ENCODE results near the gene SPRY4. TPM values are rescaled to one million over a fixed set of nuclear protein-coding genes. Genes with fewer than 3 reads are reported as not detected.
A peak's percentile ranks its signal among the peaks of the same experiment; 100 is the strongest.

SPRY4 gene
- total and polyA plus RNA-seq, 2 of the 13 experiments (the other 11 are each of a cell fraction or from before 2014, with no cell fraction given), result 8.9 to 17.8 TPM

DNA sequence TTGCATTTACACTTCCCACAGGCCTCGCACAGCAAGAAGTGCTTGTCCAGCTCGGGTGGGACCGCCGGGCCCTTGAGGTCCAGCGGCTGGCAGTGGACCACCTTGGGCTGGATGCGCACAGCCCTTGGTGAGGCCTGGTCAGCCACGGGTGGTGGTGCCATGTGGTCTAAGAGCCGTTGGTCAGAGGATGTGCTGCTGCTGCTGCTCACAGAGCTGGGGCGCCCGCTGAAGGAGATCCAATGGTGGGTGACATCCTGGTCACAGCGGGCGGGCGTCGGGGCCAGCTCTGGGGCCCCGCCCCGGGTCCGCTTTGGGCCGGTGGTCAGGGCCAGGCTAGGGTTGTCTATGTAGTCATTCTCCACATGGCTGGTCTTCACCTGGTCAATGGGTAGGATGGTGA is 10.2 kb downstream of the SPRY4 start:
- in situ Hi-C loops (cut with HindIII; ENCODE audit: extremely low pct_ligation_motif_present, low pct_unique_long_range_greater_than_20kb) (loop anchor here (25.0 kb wide), 1 partner anchor 152 kb away; no protein-coding TSS in a partner anchor), intact Hi-C loops (cut with micrococcal nuclease; ENCODE audit: unreplicated experiment) (no loop called here)
- no TSS peak for BruUV-seq (replicated peaks)
- Histone ChIP-seq H3K27ac (ENCODE audit: extremely low read length, insufficient read depth, low read length) (no peak overlapping the region), H4K20me1 (ENCODE audit: insufficient read depth, low read length) (peaks cover 86% of the 10 kb centered on the region), H3K79me2 (ENCODE audit: insufficient read depth, low read length) (peaks cover 95% of the 10 kb centered on the region), H3K9ac (ENCODE audit: insufficient read depth, low read depth, low read length) (no peak overlapping the region), H3K9me3 (ENCODE audit: low read length) (no peaks in the 10 kb centered on the region), H3K4me3 (replicated peaks in 1 of 3; ENCODE audit: insufficient read depth in 1 of 3, low read depth in 2 of 3, low read length in 3 of 3) (no peak overlapping the region), H3K4me2 (ENCODE audit: low read depth, low read length) (no peak overlapping the region), H3K36me3 (replicated peaks in 1 of 2; ENCODE audit: control insufficient read depth in 1 of 2, insufficient read depth in 2 of 2, low read length in 2 of 2) (peaks cover 45 to 81% of the 10 kb centered on the region in 2 experiments), H3K4me1 (ENCODE audit: insufficient read depth, low read length) (peaks cover 75% of the 10 kb centered on the region), H2AFZ (ENCODE audit: low read length) (no peak overlapping the region), H3K27me3 (ENCODE audit: control insufficient read depth in 1 of 2, insufficient read depth in 2 of 2, low read length in 2 of 2) (no peaks in the 10 kb centered on the region; a peak in 1 of 5 replicates)
- DNase-seq (ENCODE audit: low spot score) (no peak), ATAC-seq (no peak), FAIRE-seq (no peak)
- ChIA-PET CTCF (ENCODE audit: low intra/inter-chr PET ratio, low total read pairs) (no interaction called here), POLR2A (no interaction called here)
- TF ChIP-seq ZNF720 (CRISPR knock-in tag; IDR thresholded peaks at IDR 0.05), result no peak
- TF ChIP-seq HNRNPK (IDR thresholded peaks at IDR 0.05; ENCODE audit: low read depth, low read length, poor library complexity, severe bottlenecking), result no peak
- no peak for TF ChIP-seq NONO (IDR thresholded peaks at IDR 0.05)
- TF ChIP-seq NONO (CRISPR knock-in tag; conservative IDR thresholded peaks at IDR 0.05), result no peak
- no peak for TF ChIP-seq NFYB (CRISPR knock-in tag; IDR thresholded peaks at IDR 0.05)
- TF ChIP-seq, protein P1, sequence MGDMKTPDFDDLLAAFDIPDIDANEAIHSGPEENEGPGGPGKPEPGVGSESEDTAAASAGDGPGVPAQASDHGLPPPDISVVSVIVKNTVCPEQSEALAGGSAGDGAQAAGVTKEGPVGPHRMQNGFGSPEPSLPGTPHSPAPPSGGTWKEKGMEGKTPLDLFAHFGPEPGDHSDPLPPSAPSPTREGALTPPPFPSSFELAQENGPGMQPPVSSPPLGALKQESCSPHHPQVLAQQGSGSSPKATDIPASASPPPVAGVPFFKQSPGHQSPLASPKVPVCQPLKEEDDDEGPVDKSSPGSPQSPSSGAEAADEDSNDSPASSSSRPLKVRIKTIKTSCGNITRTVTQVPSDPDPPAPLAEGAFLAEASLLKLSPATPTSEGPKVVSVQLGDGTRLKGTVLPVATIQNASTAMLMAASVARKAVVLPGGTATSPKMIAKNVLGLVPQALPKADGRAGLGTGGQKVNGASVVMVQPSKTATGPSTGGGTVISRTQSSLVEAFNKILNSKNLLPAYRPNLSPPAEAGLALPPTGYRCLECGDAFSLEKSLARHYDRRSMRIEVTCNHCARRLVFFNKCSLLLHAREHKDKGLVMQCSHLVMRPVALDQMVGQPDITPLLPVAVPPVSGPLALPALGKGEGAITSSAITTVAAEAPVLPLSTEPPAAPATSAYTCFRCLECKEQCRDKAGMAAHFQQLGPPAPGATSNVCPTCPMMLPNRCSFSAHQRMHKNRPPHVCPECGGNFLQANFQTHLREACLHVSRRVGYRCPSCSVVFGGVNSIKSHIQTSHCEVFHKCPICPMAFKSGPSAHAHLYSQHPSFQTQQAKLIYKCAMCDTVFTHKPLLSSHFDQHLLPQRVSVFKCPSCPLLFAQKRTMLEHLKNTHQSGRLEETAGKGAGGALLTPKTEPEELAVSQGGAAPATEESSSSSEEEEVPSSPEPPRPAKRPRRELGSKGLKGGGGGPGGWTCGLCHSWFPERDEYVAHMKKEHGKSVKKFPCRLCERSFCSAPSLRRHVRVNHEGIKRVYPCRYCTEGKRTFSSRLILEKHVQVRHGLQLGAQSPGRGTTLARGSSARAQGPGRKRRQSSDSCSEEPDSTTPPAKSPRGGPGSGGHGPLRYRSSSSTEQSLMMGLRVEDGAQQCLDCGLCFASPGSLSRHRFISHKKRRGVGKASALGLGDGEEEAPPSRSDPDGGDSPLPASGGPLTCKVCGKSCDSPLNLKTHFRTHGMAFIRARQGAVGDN (CRISPR knock-in tag; IDR thresholded peaks at IDR 0.05), result peak; percentile 53
- no peak for TF ChIP-seq MIXL1 (CRISPR knock-in tag; IDR thresholded peaks at IDR 0.05)
- peak; percentile 55 for TF ChIP-seq RBFOX2 (IDR thresholded peaks at IDR 0.05; ENCODE audit: low read depth, low read length)
- no peak for TF ChIP-seq SMAD1 (CRISPR knock-in tag; IDR thresholded peaks at IDR 0.05; ENCODE audit: borderline replicate concordance, low read depth)
- peak; percentile 87 for TF ChIP-seq AGO2 (optimal IDR thresholded peaks at IDR 0.05; ENCODE audit: low read depth, low read length)
- TF ChIP-seq, protein P2, sequence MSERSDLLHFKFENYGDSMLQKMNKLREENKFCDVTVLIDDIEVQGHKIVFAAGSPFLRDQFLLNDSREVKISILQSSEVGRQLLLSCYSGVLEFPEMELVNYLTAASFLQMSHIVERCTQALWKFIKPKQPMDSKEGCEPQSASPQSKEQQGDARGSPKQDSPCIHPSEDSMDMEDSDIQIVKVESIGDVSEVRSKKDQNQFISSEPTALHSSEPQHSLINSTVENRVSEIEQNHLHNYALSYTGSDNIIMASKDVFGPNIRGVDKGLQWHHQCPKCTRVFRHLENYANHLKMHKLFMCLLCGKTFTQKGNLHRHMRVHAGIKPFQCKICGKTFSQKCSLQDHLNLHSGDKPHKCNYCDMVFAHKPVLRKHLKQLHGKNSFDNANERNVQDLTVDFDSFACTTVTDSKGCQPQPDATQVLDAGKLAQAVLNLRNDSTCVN (CRISPR knock-in tag; IDR thresholded peaks at IDR 0.05; ENCODE audit: borderline replicate concordance), result no peak
- 96% methylated on average over 8 of the region's 18 CpGs for WGBS (ENCODE audit: low lambda C conversion rate)

All from HepG2 (cell line).